HG02938 (cell line): ENCODE data around the gene SAP30L.

Experiments
- ATAC-seq: cut with Tn5 transposase; IDR thresholded peaks from one replicate; pipeline ENCODE4 v1.9.1; 2021; ENCODE audit warnings: mild to moderate bottlenecking, moderate library complexity; ENCODE audit not compliant: unreplicated experiment

The SAP30L gene

GRCh38 chr5:154445422-154446194, at the start of gene SAP30L:
Gene SAP30L, plus strand, starts transcription at chr5:154445997. Its CDS starts 608 bp downstream, at chr5:154446605.
- ATAC-seq: peak; percentile 90

DNA sequence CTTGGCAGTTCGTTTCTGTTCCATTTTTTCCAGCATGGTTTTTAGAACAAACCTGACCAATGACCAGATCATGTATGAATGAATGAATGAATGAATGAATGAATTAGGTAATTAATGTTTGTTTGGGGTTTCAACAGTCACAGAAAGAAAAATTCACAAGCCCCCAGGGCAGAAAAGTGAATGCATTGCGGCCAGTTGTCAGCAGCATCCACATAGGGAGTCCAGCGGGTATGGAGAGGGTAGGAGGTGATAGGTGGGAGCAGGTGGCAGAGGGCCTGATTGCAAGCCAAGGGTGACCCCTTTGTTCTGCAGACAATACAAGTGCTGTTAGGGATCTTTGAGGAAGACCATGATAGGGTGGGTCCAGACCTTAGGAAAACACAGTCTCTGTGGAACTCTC, 49.7 kb upstream of the SAP30L start:
- ATAC-seq: no peak

- ATAC-seq: no peak
Observed at GRCh38 chr5:154397652-154398406, 48.0 kb upstream of the SAP30L start.

GRCh38 chr5:154400678-154401077, 45.1 kb upstream of the SAP30L start:
- ATAC-seq: no peak

GRCh38 chr5:154401355-154401754, 44.4 kb upstream of the SAP30L start:
- no peak for ATAC-seq

- ATAC-seq: no peak
Observed at GRCh38 chr5:154401931-154402330, 43.9 kb upstream of the SAP30L start.

DNA sequence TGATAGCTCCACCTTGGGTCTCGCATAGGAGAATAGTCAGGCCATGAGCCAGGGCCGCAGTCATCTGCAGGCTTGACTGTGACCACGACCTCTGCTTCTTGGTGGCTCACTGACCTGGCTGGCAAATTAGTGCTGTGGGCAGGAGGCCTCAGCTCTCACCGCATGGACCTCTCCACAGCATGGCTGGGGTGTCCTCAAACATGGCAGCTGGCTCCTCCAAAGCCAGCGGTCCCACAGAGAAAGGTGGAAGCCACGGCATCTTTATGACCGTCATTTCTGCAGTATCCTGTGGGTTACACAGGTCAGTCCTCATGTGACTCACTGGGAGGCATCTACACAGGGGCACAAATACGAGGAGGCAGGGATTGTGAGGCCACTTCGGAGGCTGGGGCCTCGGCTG, 43.2 kb upstream of the SAP30L start:
- ATAC-seq: no peak

GRCh38 chr5:154403234-154403633, 42.6 kb upstream of the SAP30L start:
- no peak for ATAC-seq

DNA sequence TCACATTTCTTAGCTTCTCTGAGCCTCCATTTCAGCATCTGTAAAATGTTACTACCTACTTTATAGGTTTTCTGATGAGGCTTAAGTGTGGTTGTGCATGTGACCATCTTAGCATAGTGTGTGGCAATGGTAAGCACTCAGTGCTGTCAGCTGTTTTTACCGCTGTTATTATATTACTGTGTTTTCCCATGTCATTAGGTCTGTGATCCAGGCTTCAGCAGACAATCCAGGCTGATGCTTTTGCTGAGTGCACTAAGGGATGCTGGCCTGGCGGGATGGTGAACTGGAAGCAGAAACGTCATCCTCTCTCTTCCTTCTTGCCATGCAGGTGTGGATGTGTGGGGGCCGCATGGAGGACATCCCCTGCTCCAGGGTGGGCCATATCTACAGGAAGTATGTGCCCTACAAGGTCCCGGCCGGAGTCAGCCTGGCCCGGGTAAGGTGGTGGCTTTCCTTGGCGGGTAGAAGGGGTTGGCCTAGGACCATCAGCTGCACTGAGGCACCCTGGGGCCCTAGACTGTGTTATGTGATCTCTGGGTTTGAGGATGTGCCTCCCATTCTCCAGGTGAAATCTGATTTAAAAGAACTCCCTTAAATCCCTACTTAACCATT, 41.9 kb upstream of the SAP30L start:
- no peak for ATAC-seq

DNA sequence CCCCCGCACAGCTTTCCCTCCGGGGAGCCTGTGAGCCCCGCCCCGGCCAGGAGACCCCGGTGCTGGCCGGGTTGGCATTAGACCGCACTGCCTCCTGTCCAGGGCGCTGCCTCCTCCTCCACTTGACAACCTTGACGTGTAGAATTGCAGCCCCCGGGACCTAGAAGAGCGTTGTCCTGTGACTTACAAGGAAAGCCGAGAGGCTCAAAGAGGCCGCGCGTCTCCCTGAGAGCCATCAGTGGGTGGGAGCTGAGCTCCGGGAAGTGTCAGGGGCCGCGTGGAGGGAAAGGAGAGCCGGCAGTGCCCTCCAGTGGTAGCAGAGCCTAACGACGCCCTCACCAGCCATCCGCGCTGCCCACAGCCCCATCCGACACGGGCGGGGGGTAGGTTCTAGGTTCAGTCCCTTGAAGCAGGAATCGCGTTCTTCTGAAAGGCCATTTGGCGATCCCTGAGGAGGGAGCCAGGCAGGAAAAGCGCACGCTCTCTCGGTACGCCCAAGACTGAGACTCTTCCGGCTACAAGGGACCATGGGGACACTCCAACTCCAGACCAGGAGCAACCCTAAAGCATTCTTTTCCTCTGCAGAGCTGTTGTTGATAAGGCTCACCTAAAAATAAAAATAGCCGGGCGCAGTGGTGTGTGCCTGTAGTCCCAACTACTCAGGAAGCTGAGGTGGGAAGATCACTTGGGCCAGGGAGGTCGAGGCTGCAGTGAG, 40.6 kb upstream of the SAP30L start:
- peak; percentile 94 for ATAC-seq

- ATAC-seq: no peak
Observed at GRCh38 chr5:154406231-154406630, 39.6 kb upstream of the SAP30L start.

DNA sequence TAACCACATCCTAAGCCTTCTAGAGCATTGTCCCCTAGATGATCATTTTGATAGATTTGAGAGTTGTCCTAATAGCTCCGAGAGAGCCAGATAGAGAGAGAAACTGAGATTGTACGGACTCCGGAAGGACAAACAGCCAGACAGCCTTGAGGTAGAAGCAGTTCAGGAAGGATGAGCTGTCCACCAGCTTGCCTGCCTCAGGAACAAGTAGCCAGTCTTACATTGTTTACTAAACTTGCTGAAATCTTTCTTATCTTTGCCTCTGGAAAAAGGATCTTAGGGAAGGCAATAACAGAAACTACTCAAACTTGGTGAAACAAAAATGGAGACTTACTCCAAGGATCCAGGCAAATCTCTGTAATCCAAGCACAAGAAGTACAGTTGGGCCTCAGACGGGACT, 39.0 kb upstream of the SAP30L start:
- no peak for ATAC-seq

DNA sequence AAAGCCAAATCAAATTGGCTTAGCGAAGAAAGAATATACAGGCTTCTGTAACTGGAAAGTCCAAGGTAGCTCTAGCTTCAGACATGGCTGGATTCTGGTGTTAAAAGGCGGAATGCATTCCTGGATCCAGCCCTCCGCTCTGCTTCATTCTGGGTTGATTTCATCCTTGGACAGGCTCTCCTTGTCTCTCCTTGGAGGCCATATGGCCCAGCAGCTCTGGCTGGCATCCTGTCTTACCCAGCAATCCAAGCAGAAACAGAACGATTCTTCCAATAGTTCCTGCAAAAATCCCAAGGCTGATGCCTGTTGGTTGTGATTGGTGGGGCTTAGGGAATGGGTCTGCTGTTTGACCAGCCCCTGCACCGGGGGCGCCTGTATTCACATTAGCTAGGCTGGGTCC, 37.0 kb upstream of the SAP30L start:
- no peak for ATAC-seq

DNA sequence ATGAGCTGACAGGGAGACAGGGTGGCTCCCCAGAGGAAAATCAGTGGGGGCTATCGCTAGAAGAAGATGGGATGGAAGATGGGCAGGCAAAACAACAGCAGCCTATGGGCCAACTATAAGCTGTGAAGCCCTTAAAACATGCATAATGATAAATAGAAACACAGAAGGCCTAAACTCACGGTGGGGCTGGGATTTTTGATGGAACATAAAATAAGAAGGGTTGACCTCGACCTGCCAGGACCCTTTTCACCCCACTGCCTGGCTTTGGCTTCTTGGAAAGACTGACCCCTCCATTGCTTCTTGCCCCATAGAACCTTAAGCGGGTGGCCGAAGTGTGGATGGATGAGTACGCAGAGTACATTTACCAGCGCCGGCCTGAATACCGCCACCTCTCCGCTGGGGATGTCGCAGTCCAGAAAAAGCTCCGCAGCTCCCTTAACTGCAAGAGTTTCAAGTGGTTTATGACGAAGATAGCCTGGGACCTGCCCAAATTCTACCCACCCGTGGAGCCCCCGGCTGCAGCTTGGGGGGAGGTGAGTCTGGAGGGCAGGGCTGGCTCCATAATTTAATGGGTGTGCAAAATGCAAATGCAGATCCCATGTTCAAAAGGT, 36.5 kb upstream of the SAP30L start:
- no peak for ATAC-seq

DNA sequence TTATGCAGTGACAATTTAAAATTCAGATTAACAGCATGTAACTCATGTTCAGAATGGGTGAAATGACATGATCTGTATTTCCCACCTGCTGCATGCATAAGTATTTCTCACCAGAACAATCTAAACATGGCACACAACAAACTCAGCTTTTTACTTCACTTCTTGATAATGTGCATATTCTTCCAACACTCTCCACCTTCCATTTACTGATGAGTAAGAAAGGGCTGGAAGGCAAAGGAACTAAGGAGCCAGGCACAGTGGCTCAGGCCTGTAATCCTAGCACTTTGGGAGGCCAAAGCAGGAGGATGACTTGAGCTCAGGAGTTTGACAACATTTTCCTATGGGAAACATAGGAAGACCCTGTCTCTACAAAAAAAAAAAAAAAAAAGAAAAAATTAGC, 35.8 kb upstream of the SAP30L start:
- ATAC-seq: no peak

- no peak for ATAC-seq
Observed at GRCh38 chr5:154410786-154411185, 35.0 kb upstream of the SAP30L start.

DNA sequence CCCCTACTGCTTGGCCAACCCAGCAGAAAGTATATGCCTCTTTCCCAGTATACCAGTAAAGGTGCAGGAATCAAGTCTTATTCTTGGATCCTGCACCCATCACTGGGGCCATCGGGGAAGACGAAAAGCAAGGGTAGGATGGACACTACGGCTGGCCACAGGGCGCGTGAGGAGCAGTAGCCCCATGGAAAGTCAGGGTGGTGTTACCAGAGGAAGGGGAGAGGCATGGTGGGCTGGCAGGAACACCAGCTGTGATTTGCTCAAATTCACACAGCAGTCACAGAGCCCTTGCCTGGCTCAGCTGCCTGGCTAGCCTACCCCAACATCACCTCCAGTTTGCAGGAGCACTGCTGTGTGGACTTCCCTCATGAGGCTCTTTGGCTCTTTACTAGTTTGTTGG, 34.5 kb upstream of the SAP30L start:
- no peak for ATAC-seq

DNA sequence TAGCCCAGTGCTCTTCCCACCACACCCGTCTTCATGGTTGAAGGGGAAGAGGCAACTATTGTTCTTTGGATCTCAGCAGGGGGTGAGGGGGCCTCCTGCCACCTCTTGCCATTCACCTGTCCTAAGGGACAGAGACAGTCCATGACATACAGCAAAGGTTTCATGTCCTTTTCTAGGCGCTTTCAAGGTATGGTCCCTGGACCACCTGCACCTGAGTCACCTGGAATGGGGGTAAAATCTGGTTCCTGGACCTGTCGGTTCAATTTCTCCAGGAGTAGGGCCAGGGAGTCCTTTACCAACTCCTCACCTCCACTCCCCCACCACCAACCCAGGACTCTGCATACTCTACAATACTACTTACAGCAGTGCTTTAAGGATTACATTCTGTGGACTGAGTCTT, 33.5 kb upstream of the SAP30L start:
- no peak for ATAC-seq

DNA sequence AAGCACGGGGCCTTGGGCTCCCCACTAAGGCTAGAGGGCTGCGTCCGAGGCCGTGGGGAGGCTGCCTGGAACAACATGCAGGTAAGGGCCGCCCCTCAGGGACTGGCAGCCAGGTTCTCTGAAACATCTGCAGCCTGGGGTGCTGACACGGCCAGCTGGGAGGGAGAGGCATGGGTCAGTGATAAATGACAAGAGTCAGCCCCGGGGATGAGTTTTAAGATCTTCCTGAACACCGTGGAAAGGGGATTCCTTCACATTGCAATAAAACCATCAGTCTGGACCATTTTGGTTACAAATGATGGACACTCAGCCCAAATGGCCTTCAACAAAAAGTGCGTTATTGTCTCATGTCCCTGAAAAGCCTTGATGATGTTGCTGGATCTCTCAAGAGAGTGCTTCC, 32.9 kb upstream of the SAP30L start:
- no peak for ATAC-seq

GRCh38 chr5:154415114-154415513, 30.7 kb upstream of the SAP30L start:
- no peak for ATAC-seq

- no peak for ATAC-seq
Observed at GRCh38 chr5:154418344-154418820, 27.4 kb upstream of the SAP30L start.
